ENCODE data around the gene PARVA.

PARVA gene

DNA sequence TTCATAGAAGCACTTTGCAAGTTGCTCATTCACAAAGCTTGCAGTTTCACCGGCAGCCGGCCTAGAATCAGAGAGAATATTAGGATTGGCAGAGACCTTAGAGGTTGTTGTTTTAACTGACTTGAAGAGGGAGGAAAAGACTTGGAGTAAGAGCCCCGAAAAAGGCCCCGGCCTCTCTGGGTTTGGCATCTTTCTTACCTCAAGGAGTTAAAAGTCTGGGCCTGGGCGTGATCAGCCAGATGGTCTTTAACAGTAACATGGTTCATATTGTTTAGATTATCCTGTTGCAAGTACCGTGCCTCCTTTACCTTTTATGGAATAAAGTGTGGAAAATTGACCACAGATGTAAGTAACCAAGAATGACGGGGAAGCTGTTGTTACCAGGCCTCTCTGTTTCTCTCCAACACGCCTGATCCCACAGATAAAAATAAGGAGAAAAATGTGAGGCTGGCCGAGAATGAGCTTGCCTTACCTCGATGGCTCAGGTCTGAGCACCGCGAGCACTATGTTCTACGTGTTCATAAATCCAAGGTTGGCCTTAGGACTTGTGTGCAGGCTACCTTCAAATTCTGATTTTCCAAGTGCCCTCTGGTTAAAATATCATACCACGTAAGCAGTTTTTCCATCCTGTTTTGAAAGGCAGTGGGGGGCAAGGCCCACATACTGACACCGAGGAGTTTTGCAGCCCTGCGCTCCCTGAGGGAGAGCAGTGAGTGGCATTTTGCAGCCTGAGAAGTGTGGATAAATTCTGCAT, 56.4 kb downstream of the PARVA start:
- DNase-seq: no peak

DNA sequence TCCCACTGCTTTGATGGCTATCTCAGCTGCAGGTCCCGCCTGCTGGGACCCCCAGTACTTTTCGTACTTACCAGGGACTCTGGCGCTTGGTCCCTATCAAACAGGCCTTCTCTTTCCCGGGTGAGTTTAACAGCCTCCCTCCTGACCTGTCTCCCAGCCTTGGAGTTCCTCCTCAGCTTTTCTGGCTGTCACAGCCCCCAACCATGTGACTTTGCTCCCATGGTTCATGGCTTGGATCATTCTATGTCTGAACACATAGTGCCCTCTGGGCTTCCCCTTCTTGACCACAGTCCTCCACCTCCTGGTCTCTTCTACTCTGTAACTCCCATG, 56.9 kb downstream of the PARVA start:
- no peak for DNase-seq

DNA sequence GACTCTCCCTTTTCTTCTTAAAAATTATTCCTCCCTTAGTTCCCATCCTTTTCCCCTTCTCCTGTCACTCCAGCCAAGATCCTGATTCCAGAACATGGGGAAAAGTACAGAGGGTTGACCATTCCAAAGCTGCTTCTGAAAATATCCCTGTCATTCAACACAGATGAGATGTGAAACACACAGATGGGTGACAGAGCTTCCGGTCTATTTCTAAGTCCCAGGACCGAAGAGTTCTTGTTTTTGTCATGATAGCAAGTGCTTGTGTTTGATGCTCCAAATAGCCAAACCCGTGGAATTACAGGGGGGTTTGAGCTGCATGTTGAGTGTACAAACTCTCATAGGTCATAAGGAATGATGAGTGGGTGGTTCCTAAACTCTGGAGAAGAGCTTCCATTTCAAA, 57.9 kb downstream of the PARVA start:
- DNase-seq: no peak

DNA sequence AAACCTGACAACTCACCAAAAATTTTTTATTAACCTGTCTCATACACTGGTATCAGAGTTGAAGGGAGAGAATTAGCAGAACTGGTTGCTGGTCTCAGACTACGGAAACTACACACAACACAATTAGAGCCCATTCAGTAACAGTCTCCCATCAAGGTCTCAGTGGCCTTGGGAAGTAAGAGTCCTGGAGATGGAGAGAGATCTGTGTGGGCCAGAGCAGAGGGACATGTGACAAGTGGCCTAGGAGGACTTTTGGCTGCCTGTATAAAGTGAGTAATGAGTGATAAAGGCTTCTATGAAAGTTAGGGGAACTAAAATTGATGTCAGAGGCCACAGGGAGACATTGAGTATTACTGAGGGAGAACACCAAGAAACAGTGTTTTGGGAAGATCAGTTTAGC, 58.9 kb downstream of the PARVA start:
- no peak for DNase-seq

DNA sequence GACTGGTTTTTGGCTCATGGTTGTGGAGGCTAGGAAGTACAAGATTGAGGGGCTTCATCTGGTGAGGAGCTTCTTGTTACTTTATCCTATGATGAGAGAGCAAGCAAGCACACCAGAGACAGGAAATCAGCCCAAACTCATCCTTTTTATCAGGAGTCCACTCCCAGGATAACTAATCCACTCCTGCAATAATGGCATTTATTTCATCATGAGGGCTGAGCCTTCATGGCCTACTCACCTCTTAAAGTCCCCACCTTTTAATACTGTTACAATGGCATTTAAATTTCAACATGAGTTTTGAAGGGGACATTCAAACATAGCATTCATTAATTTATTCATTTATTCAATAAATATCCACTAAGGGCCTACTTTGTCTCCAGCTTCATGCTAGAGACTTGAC, 60.9 kb downstream of the PARVA start:
- DNase-seq: no peak

DNA sequence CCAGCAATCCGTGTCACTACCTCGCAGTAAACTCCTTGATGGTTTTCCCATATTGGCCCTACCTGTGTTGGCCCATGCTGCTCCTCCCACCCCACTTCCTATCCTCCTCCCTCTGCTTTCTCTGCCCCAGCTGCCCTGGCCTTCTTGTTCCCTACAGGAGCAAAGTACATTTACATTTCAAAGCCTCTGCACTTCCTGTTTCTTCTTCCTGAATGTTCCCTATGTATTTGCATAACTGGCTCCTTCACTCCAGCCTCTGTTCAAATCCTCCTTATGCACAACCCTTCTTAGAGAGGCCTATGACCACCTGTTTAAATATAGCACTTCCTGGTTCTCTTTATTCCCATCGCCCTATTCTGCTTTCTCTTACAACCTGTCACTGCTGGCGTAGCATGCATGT, 62.2 kb downstream of the PARVA start:
- DNase-seq: no peak

DNA sequence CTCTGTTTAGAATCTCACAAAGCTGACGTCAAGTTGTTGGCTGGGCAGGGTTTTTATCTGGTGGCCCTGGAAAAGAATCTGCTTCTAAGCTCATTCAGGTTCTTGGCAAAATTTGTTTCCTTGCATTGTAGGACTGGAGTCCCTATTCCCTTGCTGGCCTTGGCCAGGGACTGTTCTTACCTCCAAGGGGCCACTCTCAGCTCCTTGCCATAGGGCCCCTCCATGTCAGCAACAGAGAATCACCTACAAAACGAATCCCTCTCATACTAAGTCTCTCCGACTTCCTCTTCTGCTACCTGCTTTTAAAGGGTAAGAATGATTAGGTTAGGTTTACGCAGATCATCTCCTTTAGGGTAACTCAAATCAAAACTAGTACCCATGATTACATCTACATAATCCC, 63.2 kb downstream of the PARVA start:
- no peak for DNase-seq

DNA sequence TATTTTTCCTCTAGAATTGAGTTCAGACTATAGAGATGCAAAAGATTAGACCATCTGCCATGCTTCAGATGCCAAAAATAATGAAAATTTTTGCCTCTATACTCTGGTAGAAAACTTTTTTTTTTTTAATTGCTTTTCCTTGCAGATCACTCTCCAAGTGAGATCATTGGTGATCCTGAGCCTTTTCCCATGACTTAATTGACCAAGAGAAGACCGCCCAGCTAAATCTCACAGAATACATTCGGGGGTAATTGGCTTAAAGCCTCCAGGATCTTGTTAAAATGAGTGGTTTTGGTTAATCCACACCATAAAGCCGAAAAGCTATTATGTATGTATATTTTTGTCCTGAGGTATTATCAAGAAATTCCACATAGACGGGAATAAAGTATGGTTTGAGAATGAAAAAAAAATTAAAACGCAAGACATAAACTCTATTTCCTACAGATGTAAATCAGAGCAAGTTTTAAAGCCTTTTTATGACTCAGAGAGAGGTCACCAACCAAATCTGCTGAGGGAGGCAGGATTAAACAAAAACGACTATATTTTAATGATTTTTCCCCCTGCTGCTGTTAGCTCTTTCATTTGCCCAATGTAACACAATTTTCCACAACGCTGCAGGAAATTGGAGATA, 64.0 kb downstream of the PARVA start:
- no peak for DNase-seq

DNA sequence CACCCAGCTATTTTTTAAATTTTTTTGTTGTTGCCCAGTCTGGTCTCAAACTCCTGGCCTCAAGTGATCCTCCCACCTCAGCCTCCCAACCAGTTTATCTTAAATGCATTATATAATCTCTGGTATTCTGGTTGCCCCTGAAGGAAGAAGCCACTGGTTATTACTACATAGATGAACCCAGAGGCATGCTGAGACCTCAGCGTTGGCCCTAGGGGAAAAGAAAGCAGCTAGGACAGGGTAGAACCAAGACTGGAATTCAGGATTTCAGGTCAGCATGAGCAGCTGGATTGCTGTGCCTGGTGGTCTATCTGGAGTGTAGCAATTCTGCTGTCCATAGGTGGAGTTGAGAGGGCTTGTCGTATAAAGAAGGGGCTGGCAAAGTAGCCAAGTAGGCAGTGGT, 67.2 kb downstream of the PARVA start:
- no peak for DNase-seq

DNA sequence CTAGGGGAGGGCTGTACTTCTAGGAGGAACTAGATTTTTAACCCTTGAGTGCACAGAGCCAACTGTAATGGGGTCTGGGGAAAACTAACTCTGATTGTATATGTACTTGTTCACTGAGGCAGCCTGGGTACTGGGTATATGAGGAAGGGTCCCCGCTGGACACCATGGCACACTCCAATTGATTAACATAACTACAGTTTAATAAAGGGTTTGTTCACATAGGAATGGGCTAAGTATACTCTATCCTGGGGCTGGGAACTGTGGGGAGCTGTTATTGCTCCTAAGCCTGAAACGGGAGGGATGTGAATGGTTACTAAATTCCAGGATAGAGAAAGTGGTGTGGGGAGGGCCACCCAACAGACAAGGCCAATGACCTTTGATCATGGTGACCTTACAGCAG, 67.6 kb downstream of the PARVA start:
- DNase-seq: no peak

DNA sequence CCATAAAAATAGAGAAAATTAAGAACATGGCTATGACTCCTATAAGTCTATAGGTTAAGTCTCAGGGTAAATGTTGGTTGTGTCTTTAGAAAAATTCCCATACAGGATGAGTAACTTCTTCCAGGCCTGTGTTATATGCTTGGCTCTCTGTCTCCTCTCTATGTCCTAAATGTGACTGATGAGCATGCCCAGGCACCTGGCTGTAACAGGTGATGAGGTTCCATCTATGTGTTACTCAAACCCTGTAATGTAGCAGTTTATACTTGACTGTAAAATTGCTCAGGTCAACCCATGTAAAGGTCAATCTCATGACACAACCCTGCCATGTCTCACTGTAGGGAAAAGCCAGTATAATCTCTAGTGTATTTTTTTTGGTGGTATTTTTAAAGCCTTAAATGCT, 69.5 kb downstream of the PARVA start:
- no peak for DNase-seq

DNA sequence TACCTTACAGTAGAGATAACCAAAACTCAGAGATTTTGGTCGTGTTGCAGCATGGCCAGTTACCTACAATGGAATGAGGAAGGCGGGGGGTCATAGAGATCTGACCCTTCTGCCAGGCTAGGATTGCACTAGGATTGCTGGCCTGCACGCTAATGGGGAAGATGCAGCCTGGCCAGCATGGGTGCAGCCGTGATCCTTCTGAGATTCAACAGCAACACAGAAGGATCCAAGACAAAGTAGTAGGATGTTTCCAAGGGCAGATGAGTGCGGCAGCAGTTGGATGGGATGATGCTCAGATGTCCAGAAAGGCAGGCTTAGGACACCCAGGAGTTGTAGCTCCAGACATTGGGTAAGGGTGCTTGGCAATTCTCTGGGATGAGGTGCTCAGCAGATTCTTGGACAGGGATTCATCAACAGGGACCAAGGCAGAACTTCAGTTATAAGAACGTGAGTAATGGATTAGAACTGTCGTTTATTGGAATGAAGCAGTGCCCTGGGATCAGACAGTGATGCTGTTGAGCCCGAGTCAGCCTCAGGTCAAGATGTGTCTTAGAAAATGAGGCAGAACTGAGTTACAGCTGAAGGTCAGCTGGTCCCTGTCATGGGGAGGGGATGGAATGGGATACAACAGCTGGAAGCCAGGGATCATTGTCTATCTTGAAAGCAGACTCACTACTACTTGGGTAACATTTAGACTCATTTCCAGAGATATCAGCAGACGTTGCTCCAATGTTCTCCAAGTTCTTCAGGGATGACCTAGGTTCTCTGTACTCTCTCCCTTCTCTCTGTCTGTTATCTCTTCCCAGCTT, 71.0 kb downstream of the PARVA start:
- DNase-seq: no peak

DNA sequence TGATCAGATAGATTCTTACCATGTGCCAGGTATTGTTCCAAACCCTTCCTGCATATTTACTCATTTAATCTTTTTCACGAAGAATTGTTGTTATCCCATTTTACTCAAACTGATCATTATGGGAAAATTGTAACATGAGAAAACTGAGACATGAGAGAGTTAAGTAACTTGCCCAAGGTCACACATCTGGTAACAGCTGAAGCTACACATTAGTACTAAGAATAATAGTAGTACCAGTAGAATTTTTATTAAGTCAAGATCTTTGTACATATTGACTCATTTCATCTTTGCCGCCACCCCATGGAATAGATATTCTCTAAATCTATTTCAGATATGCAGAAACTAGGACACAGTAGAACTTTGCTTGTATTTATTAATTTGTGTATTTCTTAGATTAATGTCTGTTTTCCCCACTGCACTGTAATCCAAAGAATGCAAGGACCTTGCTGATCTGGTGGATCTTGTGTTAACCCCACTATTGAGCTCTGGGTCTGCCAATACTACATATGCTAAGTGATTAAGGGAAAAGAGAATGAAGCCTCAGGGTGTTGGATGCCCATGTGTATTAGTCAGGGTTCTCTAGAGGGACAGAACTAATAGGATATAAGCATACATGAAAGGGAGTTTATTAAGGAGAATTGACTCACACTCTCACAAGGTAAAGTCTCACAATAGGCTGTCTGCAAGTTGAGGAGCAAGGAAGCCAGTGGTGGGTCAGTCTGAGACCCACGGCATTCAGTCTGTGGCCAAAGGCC, 72.8 kb downstream of the PARVA start:
- no peak for DNase-seq

DNA sequence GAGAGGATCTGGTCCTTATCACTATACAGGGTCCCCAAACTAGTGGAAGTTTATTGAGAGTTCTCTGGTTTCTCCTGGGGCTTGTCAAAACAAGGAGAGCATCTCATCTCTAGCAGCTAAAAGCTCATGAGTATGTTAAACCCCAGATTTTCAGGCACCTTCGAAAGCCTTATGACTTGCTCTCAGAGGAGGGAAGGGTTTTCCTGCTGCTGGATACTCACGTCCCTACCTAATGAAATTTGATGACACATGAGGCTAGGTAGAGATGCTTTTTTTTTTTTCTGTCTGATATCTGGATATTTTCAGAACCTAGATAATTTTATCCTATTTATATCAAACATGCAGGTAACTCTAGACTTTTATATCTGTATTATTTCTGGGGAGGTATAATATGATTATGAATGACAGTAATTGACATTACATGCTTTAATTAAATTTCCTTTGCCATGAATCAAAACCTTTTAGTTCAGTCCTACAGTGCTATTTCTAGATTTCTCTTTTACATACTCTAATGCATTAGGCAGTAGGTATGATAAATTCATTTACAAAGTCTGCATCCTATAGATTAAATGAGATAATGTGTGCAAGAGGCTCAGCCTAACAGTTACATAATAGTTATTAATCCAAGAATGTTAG, 73.9 kb downstream of the PARVA start:
- no peak for DNase-seq

DNA sequence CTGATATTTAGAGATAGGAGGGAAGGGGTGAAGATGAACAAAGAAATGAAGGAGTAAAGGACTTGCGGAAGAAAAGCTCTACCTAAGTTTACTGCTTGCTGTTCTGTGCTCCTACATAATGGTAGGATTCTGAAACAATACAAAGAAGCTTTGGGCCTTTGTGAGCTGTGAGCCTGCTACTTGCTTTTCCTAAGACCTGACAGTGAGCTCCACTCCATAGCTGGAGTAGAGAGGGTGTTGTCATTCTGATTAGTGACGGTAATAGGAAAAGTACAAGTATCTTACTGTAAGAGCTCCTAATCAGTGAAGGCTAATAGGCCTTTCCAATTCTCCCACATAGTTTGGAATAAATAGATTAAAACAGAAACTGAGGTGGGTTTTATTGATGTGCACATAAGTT, 75.9 kb downstream of the PARVA start:
- no peak for DNase-seq

DNA sequence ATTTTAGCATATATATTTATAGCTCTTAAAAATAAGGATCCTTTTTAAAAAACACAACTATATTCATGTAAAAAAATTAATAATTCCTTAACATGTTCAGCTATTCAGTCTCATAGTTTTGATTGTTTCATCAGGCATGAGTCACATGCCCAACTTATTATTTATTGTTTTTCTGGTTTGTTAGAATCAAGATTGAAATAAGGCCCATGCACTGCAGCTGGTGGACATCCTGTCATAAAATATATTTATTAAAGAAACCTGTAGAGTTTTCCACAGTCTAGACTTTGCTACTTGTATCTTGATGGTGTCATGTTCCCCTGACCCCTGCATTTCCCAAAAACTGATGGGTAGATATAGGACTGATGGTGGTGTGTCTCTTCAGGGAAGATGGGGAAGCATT, 77.4 kb downstream of the PARVA start:
- DNase-seq: no peak

DNA sequence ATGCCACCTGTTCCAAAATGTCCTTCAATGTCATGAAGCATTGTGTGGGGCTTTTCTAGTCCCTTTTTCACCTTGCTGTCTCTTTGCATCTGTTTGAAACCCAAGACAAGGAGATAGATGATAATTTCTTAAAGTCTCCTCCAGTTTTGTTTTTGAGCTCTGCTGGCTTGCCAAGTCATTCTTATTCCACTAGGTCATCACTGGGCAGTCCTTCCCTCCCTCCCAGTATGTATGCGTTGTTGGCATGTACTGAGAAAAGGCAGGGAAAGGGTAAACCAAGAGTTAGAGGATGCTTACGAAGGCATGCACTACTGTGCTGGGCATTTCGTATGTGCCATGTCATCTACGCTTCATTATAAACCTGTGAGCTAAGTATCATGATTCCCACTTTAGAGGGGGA, 78.6 kb downstream of the PARVA start:
- DNase-seq: no peak

DNA sequence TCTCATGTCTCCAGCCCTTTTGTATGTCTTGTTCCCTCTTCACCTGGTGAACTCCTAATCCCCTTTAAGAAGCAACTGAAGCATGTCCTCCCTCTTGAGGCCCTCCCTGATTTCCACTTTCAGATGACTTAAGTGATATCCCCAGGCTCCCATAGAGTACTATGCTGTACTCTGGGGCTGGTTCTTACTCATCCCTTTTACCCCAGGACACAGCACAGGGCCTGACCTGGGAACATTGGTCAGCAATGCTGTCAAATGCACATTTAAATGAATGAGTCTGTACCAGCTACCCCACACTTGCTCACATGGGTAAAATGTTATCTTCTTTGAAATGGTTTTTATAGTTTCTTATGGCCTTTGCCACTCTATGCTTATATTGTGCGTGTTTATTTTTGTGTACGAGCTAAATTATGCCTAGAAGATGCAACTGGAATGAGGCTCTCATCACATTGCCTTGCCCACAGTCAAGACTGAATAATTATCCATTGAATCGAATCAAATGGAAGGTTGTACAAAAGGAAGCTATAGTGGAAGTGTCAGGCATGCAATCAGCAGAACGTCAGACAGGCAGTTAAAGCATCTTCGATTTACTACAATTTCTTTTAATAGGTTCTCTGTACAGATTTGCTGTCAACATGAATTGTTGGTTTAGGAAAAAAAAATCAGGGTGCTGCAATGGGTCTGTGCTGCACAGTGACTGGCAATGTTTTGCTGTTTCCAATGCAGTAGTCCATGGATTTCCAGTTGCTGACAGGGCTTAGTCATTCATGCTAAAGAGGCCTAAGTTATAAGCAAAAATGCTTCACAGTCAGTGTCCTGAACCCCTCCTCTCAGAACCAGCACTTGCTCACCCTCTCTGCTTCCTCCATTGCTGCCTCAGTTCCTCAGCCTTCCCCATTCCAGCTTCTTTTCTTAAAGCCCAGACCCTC, 79.5 kb downstream of the PARVA start:
- no peak for DNase-seq

DNA sequence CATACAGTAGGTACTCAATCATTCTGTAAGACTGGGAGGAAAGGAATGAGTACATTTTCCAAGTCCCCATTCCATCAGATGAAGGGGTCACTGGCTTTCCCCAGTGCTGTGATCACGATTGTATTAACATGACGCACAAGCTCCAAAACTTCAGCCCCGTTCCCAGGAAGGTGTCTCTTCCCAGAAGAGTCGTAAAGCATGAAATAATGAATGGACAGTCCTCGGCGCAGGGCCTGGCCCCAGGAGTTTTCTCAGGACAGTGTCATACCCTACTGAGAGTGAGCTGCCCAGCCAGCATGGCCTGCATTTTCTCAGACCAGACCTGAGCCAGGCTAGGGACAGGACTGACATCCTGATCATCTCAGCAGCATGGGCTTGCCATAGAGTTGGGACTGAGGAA, 80.7 kb downstream of the PARVA start:
- DNase-seq: no peak

DNA sequence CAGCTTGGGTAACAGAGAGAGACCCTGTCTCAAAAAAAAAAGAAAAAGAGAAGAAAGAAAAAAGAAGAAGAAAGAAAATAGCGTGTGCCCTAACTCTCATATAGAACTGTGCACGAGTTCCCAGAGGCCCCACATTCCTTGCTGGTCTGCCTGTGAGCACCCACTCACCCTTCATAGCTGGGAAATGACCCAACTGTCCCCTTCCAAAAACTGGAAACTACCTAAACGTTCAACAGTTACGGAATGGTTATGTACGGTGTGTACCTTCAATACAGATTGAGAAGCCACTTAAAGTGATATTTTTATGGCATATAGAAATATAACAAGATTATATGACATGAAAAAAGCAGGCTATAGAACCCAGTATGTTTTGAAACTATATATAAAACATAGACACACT, 82.0 kb downstream of the PARVA start:
- DNase-seq: no peak

DNA sequence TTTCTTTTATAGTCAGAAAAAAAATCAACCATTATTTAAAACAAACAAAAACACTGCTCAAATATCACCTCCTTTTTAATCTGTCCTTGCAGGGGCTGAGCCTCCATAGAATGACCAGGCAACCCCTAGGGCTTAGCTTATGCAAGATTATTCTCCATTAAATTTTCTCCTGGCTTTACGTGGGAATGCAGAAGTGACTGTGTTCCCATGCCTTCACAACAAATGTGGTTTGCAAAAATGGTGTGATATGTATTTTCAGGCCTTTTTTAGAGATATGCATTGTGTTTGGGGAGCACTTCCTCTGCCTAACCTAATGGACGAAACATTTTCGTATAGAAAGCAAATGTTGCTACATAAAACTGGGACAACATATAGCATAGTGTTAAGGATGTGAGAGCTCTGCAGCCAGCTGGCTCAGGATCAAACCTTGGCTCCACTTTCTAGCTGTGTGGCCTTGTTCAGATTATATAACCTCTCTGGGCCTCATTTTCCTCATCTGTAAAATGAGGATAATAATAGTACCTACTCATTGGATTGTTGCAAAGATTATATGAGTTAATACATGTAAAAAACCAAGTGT, 82.6 kb downstream of the PARVA start:
- no peak for DNase-seq

DNA sequence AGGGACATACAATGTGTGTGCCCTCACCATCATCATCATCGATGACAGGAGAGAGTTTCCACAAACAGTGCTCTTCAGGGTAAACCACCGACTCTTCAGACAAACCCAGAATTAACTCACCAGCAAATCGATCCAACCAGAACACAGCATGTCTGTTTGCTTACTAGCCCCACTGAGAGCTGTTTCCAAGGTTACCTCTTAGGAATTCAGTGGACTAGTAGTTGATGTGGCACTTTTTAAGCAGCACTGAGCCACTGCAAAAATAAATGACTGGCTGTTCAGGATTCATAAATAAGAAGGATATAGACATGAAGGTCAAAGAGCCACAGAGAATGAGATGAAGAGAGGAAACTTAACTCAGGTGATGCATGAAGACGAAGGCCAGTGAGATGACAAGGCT, 83.1 kb downstream of the PARVA start:
- no peak for DNase-seq

Measured in CD4-positive, alpha-beta T cell treated with Interleukin-10 for 1 hour (primary cell).